GM18519 (cell line): ENCODE measurements around the gene ECPAS.
"Not testable (repeated sequence)": the region's sequence is repeated elsewhere in the genome, so short reads cannot be mapped to it uniquely, and the experiment has no call there.

Experiments used
- ATAC-seq: cut with Tn5 transposase; IDR thresholded peaks from one replicate; pipeline ENCODE4 v1.9.1; 2021; ENCODE audit warnings: mild to moderate bottlenecking, moderate library complexity; ENCODE audit not compliant: unreplicated experiment, low FRiP score

ECPAS gene

GRCh38 chr9:111429175-111429574 lies 55.0 kb downstream of the ECPAS start:
- no peak for ATAC-seq

DNA sequence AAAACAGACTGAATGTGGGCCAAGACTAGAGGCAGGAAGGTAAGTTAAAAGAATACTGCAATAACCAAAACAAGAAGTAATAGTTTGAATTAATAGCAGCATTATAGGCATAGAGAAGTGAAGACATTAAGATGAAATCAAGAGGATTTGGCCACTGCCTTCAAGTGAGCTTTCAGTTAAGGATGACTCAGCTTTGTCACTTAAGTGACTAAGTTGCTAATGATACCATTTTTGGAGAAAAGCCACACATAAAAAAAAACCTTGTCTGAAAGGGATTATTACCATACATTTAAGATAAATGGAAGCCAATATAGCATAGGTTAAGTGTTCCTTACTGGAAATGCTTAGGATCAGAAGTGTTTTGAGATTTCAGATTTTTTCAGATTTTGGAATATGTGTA lies 57.0 kb downstream of the ECPAS start:
- no peak for ATAC-seq

- ATAC-seq: no peak
Observed at GRCh38 chr9:111423389-111423788, 60.8 kb downstream of the ECPAS start.

DNA sequence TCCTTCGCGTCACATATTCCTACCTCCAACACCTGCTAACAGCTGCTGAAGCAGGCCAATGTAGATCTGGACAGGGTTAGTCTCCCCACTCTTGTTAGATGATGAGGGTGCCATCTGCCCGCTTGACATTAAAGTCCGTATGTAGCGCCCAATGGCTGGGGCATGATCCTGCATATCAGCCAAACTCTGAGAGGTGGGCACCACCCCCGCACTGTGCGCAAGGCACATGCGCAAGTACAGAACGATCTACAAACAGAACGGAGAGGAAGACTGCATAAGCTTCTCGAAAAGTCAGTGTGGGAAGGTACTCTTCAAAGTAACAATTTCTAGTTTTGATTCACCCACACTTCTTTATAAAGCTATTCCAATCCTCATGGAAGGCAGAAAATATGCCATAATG lies 69.8 kb downstream of the ECPAS start:
- no peak for ATAC-seq

DNA sequence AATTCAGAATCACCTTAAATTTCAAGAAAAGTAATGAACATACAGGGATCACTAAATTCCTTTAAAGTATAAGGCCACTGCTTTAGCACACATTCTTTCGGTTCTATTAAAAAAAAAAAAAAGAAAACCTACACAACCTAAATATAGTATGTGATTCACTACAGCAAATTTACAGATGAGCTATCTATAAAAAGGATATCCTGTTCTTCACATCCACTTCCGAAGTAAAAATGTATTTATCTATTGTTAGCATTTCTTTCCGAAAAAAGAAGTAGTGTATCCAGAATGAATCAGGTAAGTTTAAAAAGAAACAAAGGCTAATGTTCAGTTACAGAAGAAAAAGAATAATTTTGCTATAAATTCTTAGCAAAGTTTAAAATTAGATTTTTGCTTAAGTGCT lies 70.2 kb downstream of the ECPAS start:
- no peak for ATAC-seq

DNA sequence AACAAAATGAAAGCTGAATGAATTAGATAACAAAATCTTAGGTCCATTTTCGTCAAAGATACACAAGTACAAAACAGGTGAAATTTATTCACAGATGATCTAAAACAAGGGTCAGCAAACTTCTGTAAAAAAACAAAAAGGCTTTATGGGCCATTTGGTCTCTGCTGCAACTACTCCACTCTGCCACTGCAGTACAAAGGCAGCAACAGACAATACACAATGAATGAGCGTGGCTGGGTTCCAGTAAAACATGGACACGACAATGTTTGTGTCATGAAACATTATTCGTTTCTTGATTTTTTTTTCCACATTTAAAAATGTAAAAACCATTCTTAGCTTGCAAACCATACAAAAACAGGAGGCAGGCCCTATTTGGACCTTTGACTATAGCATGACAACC lies 71.9 kb downstream of the ECPAS start:
- no peak for ATAC-seq

GRCh38 chr9:111411266-111411665 lies 72.9 kb downstream of the ECPAS start:
- ATAC-seq: no peak

DNA sequence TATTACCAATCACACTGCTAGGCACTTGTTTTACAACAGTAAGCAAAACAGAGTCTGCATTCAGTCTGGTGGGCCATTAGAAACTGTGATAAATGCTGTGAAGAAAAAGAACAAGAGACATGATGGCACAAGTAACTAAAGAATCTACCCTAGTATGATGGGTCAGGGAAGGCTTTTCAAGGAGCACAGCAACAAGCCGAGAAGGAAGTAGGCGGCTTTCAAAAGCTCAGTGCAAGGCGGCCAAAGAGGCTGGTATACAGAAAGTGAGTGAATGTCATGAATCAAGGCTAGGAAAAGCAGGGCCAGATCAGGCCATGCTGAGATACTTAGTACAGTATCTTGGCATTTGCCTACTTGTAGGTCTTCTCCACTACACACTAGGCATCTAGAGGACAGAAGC lies 76.4 kb downstream of the ECPAS start:
- ATAC-seq: no peak

- ATAC-seq: no peak
Observed at GRCh38 chr9:111405701-111406100, 78.5 kb downstream of the ECPAS start.

DNA sequence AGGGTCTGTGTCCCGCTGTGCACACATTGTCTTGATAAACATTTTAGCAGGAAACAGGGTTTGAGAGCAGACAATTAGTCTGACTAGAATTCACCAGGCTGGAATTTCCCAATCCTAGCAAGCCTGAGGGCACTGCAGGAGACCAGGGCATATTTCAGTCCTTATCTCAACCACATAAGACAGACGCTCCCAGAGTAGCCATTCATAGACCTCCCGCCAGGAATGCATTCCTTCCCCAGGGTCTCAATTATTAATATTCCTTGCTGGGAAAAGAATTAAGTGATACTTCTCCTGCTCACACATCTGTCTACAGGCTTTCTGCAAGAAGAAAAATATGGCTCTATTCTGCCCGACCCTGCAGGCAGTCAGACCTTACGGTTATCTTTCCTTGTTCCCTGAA lies 82.7 kb downstream of the ECPAS start:
- ATAC-seq: not testable (repeated sequence)

DNA sequence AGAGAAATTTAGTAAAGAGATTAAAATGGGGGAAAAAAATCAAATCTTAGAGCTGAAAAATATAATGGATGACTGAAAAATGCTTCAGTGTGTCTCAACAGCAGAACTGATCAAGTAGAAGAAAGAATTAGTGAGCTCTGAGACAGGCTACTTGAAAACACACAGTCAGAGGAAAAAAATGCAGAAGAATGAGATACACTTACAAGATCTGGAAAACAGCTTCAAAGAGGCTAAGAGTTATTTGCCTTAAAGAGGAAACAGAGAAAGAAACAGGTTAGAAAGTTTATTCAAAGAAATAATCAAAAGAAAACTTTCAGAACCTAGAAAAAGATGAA lies 83.7 kb downstream of the ECPAS start:
- no peak for ATAC-seq

DNA sequence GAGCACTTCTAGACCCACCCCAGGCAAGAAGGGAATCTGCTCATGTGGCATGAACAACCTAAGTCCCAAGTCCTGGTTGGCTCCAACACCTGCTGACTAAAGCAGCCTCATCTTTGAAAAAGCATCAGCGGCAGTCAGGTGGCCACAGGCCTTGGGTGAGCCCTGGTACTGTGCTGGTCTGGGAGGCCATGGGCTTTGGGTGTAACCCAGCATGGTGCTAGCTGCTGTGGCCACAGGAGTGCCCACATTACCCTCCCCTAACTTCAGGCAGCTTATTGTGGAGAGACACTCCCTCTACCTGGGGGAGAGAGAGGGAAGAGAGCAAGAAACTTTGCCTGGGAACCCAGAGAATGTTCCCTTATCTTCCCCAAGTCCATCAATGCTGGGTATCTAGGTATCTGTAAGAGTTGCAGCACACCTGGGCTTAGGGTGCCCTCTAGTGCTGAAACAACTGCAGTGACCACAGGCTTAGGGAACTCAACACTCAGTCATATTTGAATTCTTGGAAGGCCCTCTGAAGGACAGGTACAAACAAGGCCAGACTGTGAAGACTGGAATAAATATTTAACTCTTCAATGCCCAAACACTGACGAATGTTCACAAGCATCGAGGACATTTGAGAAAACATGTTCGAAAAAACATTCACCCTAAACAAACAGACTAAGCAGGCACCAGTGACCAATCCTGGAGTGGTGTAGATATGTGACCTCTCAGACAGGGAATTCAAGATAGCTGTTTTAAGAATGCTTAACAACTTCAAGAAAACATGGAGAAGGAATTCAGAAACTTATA lies 84.2 kb downstream of the ECPAS start:
- no peak for ATAC-seq

DNA sequence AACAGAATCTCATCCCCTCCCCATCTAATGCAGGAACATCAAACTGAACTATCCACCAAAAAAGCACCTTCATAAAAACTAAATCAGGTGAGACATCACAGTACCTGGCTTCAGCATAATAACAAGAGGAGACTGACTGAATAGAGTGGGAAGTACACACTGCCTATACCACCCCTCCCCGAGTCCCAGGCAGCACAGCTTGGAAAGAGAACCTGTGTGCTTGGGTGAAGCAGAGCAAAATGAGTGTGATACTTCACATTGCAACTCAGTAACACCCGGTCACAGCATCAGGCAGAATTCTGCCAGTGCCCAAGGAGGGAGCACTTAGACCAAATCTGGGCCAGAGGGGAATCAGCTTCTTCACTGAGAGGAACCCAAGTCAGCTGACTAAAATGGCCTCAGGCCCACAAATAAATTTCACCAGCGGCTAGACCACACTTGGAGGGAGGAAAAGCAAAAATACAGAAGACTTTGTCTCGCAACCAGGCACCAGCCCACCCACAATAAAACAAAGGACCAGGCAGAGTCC lies 84.9 kb downstream of the ECPAS start:
- ATAC-seq: no peak

GRCh38 chr9:111393971-111394370 lies 90.2 kb downstream of the ECPAS start:
- ATAC-seq: no peak

DNA sequence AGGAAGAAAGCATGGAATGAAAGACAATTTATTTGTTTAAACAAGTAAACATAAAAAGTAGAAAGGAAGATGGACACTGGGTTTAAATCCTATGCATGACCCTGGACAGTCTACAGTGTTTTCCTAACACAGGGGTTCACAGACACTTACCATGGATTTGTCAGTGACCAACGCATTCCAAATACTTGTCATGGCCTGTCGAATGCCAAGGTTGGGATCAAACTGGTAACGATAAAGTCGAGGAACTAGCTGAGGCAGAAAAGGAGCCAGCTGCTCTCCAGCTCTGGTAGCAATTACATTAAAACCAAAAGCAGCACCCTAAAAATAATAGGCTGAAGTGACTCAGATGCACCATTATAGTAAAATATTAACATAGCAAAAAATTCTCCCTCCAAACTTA lies 94.8 kb downstream of the ECPAS start:
- no peak for ATAC-seq

- ATAC-seq: no peak
Observed at GRCh38 chr9:111386386-111386785, 97.8 kb downstream of the ECPAS start.

DNA sequence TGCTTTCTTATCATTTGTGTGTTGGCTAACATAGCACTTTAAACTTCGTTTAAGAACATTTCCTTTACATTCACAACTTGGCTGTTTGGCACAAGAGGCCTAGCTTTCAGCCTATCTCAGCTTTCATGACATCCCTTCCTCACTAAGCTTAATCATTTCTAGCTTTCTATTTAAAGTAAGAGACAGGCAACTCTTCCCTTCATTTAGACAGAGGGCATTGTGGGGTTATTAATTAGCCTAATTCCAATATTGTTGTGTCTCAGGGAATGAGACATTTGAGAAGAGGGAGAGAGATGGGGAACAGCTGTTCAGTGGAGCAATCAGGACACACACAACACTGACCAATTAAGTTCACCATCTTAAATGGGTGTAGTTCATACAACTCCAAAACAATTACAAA lies 103.2 kb downstream of the ECPAS start:
- ATAC-seq: no peak

- no peak for ATAC-seq
Observed at GRCh38 chr9:111375817-111376564, 108.2 kb downstream of the ECPAS start.

GRCh38 chr9:111375062-111375461 lies 109.1 kb downstream of the ECPAS start:
- no peak for ATAC-seq

DNA sequence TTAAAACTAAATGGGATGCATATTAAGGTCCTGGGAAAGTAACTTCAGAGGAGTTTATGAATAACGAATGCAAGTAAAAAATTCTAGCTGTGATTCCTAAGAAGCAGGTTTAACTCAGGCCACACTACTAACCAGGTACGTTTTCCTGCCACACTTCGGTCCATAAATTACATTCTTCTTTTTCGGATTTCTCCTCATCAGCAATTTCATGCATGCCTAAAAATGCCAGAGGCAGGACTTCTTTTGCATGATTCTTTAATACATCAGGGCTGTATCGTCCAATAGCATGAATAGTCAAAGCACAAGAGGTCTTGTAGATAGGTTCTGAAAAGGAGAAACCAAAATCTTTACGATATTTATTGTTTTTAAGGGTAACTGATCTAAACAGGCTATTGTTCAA lies 111.9 kb downstream of the ECPAS start:
- no peak for ATAC-seq

DNA sequence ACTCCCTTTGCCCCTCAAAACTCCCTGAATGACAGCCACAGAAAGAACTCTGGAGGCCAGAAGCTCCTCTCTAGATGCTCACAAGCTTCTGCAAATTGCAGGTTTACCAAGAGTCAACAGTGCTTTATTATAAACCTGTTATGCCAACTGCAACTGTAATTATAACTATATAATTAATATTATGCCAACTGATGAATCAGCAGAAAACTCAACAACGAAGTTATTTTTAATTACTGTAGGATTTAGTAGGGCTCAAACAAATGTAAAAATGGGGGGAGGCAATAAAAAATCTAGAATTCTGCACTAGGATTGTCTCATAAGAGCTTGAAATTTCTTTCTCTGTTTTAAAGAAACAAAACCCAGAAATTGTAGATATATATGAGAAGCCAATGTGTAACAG lies 117.2 kb downstream of the ECPAS start:
- no peak for ATAC-seq

- ATAC-seq: no peak
Observed at GRCh38 chr9:111362526-111362925, 121.7 kb downstream of the ECPAS start.
